H1 (cell line): ENCODE data around the gene PSME4. TPM values are rescaled to one million over a fixed set of nuclear protein-coding genes. Genes with fewer than 3 reads are reported as not detected.
"Not testable (repeated sequence)": the region's sequence is repeated elsewhere in the genome, so short reads cannot be mapped to it uniquely, and the experiment has no call there.

Experiments
- CTCF ChIA-PET: fragments of 300-600 bp; sonication (Branson Sonifier 250); formaldehyde crosslinking; loops from one replicate; lab custom pipeline; 2021; ENCODE audit not compliant: partially characterized antibody; lab: Charles Lee
- POLR2A ChIA-PET: fragments of 300-600 bp; sonication (Branson Sonifier 250); formaldehyde crosslinking; loops from one replicate; lab custom pipeline; 2021; ENCODE audit warnings: inconsistent platforms; ENCODE audit not compliant: partially characterized antibody; lab: Charles Lee
- DNase-seq, 2 experiments: peaks; one replicate each; pipeline versions ENCODE4 v3.0.0 to v3.0.0-alpha.2; 2010 to 2022; ENCODE audit warnings: low spot score in 2 of 2, low read depth in 1 of 2, mixed read lengths in 1 of 2
- FAIRE-seq: peaks from 2 replicates; lab custom pipeline; 2011; peaks lifted over from hg19 to GRCh38; lab: Jason Lieb, UNC
- H2AFZ ChIP-seq: 2 replicates; pipeline ENCODE4 v1.8.1; 2012; ENCODE audit warnings: low read length, inconsistent platforms
- H2AK5ac ChIP-seq: 2 replicates; pipeline ENCODE4 v1.6.1; 2013; ENCODE audit warnings: low read depth, low read length
- H2BK120ac ChIP-seq: replicated peaks from 2 replicates; pipeline ENCODE3; 2013; ENCODE audit warnings: low read depth, low read length, inconsistent platforms
- H2BK12ac ChIP-seq: 2 replicates; pipeline ENCODE4 v1.6.1; 2013; ENCODE audit warnings: low read depth, low read length
- H2BK15ac ChIP-seq: 2 replicates; pipeline ENCODE4 v1.6.1; 2013; ENCODE audit warnings: low read length
- H2BK20ac ChIP-seq: 2 replicates; pipeline ENCODE4 v1.6.1; 2013; ENCODE audit warnings: low read length
- H2BK5ac ChIP-seq: 2 replicates; pipeline ENCODE4 v1.6.1; 2013; ENCODE audit warnings: low read depth, low read length
- H3K14ac ChIP-seq: 2 replicates; pipeline ENCODE4 v1.6.1; 2013; ENCODE audit warnings: inconsistent platforms; ENCODE audit not compliant: insufficient read length
- H3K18ac ChIP-seq: 2 replicates; pipeline ENCODE4 v1.6.1; 2013; ENCODE audit warnings: low read length; ENCODE audit errors: extremely low read depth
- H3K23ac ChIP-seq: 2 replicates; pipeline ENCODE4 v1.6.1; 2013; ENCODE audit warnings: inconsistent platforms; ENCODE audit not compliant: insufficient read length
- H3K23me2 ChIP-seq: 2 replicates; pipeline ENCODE4 v1.6.1; 2013; ENCODE audit warnings: low read depth, low read length
- H3K27ac ChIP-seq: 2 replicates; pipeline ENCODE4 v1.6.1; 2011; ENCODE audit warnings: low read depth, low read length, inconsistent platforms
- H3K27me3 ChIP-seq, 4 experiments: replicated peaks in 1 of 4; 1 replicate in 1 of 4; 2 replicates in 3 of 4; pipeline versions ENCODE4 v1.6.1 to v1.8.1; 2011 to 2013; ENCODE audit warnings: low read length in 3 of 4, mild to moderate bottlenecking in 3 of 4, inconsistent platforms in 2 of 4, mixed read lengths in 2 of 4, moderate library complexity in 1 of 4; ENCODE audit not compliant: control insufficient read depth in 3 of 4, insufficient read depth in 3 of 4; ENCODE audit errors: extremely low read depth in 1 of 4
- H3K36me3 ChIP-seq, 4 experiments: 2 replicates each; pipeline versions ENCODE4 v1.6.1 to v1.8.1; 2011 to 2013; ENCODE audit warnings: mild to moderate bottlenecking in 4 of 4, low read length in 3 of 4, moderate library complexity in 2 of 4, control low read depth in 1 of 4, inconsistent platforms in 1 of 4; ENCODE audit not compliant: insufficient read depth in 4 of 4, control insufficient read depth in 2 of 4
- H3K4ac ChIP-seq: replicated peaks from 2 replicates; pipeline ENCODE3; 2013; ENCODE audit warnings: low read length, low read depth, mixed read lengths, inconsistent platforms; ENCODE audit not compliant: insufficient read length
- H3K4me1 ChIP-seq, 4 experiments: replicated peaks in 1 of 4; 1 replicate in 1 of 4; 2 replicates in 3 of 4; pipeline versions ENCODE4 v1.6.1 to v1.8.1; 2011 to 2013; ENCODE audit warnings: low read length in 3 of 4, inconsistent platforms in 2 of 4, mixed read lengths in 1 of 4; ENCODE audit not compliant: insufficient read depth in 4 of 4, control insufficient read depth in 3 of 4
- H3K4me2 ChIP-seq, 2 experiments: 2 replicates each; pipeline versions ENCODE4 v1.6.1 to v1.8.1; 2011 to 2013; ENCODE audit warnings: low read depth in 2 of 2, low read length in 2 of 2, control low read depth in 1 of 2, inconsistent platforms in 1 of 2, mild to moderate bottlenecking in 1 of 2; ENCODE audit not compliant: insufficient read depth in 1 of 2
- H3K4me3 ChIP-seq, 4 experiments: fragments of 200-600, 300-600 bp in 1 of 4; sonication (generic), shearing (Covaris generic), sonication (Bioruptor Twin) in 1 of 4; 2 replicates each; pipeline versions ENCODE4 v1.5.1 to v1.8.1; 2011 to 2016; ENCODE audit warnings: low read length in 4 of 4, low read depth in 3 of 4, control low read depth in 2 of 4, inconsistent platforms in 2 of 4, mild to moderate bottlenecking in 2 of 4, mixed read lengths in 1 of 4, moderate library complexity in 1 of 4; ENCODE audit not compliant: insufficient read depth in 2 of 4; ENCODE audit errors: extremely low read depth in 1 of 4
- H3K56ac ChIP-seq: replicated peaks from 2 replicates; pipeline ENCODE3; 2013; ENCODE audit warnings: low read depth, mild to moderate bottlenecking, mixed read lengths, low read length, inconsistent platforms; ENCODE audit not compliant: insufficient read length
- H3K79me1 ChIP-seq: 2 replicates; pipeline ENCODE4 v1.6.1; 2013; ENCODE audit warnings: low read depth, low read length, control low read depth
- H3K79me2 ChIP-seq, 2 experiments: 2 replicates each; pipeline versions ENCODE4 v1.6.1 to v1.8.1; 2012 to 2013; ENCODE audit warnings: low read length in 2 of 2, mild to moderate bottlenecking in 2 of 2, inconsistent platforms in 1 of 2; ENCODE audit not compliant: insufficient read depth in 2 of 2, control insufficient read depth in 1 of 2
- H3K9ac ChIP-seq, 4 experiments: replicated peaks in 1 of 4; 1 replicate in 1 of 4; 2 replicates in 3 of 4; pipeline versions ENCODE4 v1.6.1 to v1.8.1; 2011 to 2013; ENCODE audit warnings: low read depth in 3 of 4, low read length in 3 of 4, control low read depth in 2 of 4, mild to moderate bottlenecking in 2 of 4, moderate library complexity in 2 of 4, inconsistent platforms in 1 of 4; ENCODE audit errors: extremely low read depth in 1 of 4
- H3K9me3 ChIP-seq, 2 experiments: 2 replicates each; pipeline versions ENCODE4 v1.6.1 to v1.8.1; 2012 to 2013; ENCODE audit warnings: mild to moderate bottlenecking in 2 of 2, moderate library complexity in 2 of 2, control low read depth in 1 of 2, inconsistent platforms in 1 of 2, low read depth in 1 of 2, low read length in 1 of 2, mixed read lengths in 1 of 2; ENCODE audit not compliant: insufficient read depth in 2 of 2
- H4K20me1 ChIP-seq, 2 experiments: replicated peaks in 1 of 2; 2 replicates each; pipeline versions ENCODE3 to v1.8.1; 2011 to 2013; ENCODE audit warnings: inconsistent platforms in 2 of 2, low read length in 2 of 2, mild to moderate bottlenecking in 1 of 2; ENCODE audit not compliant: insufficient read depth in 2 of 2, control insufficient read depth in 1 of 2
- H4K5ac ChIP-seq: 2 replicates; pipeline ENCODE4 v1.6.1; 2013; ENCODE audit warnings: low read length, low read depth, mixed read lengths, inconsistent platforms; ENCODE audit not compliant: insufficient read length
- H4K8ac ChIP-seq: 2 replicates; pipeline ENCODE4 v1.8.0; 2013; ENCODE audit warnings: mild to moderate bottlenecking, moderate library complexity, low read length, inconsistent platforms; ENCODE audit not compliant: insufficient read depth; ENCODE audit errors: extremely low read depth
- H4K91ac ChIP-seq: replicated peaks from 2 replicates; pipeline ENCODE3; 2013; ENCODE audit warnings: low read length, mixed read lengths, inconsistent platforms; ENCODE audit not compliant: insufficient read length
- WGBS, 2 experiments: shearing (Covaris generic) in 1 of 2; methylation state at CpG; one replicate each; pipeline versions ENCODE4 v1.1.6 to v1.1.7; 2013 to 2015; ENCODE audit warnings: low lambda C conversion rate in 2 of 2, mixed read lengths in 2 of 2, inconsistent platforms in 1 of 2, low coverage in 1 of 2, missing lambda C conversion rate in 1 of 2; ENCODE audit not compliant: insufficient replicate concordance in 2 of 2, insufficient coverage in 1 of 2, insufficient read length in 1 of 2; ENCODE audit errors: extremely low coverage in 1 of 2, missing lambda C conversion rate in 1 of 2; 5-methylcytosine and 5-hydroxymethylcytosine counted together
- polyA plus RNA-seq, 7 experiments: library from polyadenylated mRNA; depleted of rRNA in 3 of 7; stranded (reverse) in 5 of 7; unstranded in 2 of 7; fragments of >200 nt in 5 of 7; fragments of 200-250 nt in 2 of 7; gene quantifications; 1 replicate in 5 of 7; 2 replicates in 1 of 7; 4 replicates in 1 of 7; pipeline versions ENCODE4 v1.2.1 to v1.2.3, GENCODE V29; 2011 to 2013; ENCODE audit warnings: missing spikeins in 2 of 7, mixed read lengths in 2 of 7
- total RNA-seq: library from RNA; stranded (reverse); fragmentation: NEBNext Ultra II Directional; extraction: Animal tissue kit (Norgen Biotek cat#: 25700); gene quantifications from 2 replicates; pipeline ENCODE4 v1.2.1, GENCODE V29; 2021

PSME4 gene
- total and polyA plus RNA-seq, 2 of the 8 experiments (the other 6 are each of a cell fraction or from before 2014, with no cell fraction given): 42.2 to 116 TPM

DNA sequence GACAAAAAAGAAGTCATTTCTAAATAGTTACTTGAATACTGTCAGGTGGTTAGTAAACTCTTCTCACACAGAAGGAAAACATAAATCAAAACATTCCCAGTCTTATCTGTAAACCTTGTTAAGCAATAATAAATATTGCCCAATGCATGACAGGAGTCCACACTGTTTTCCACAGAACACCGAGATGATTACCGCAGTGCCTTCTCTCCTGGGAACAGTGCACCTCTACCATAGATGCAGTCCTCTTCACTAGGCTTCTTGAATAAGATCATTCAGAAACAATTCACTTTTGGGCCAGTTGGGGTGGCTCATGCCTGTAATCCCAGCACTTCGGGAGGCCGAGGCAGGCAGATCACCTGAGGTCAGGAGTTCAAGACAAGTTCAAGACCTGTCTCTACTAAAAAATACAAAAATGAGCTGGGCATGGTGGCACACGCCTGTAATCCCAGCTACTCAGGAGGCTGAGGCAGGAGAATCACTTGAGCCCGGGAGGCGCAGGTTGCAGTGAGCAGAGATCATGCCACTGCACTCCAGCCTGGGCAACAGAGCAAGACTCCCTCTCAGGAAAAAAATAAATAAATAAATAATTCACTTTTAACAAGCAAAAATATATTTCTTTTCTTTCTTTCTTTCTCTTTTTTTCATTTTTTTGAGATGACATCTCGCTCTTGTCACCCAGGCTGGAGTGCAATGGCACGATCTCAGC, 119.6 kb downstream of the PSME4 start:
- H3K27me3 ChIP-seq, H2BK5ac ChIP-seq, H4K20me1 ChIP-seq, H3K79me1 ChIP-seq, H2AFZ ChIP-seq, FAIRE-seq, H3K27ac ChIP-seq, H4K8ac ChIP-seq, POLR2A ChIA-PET, H3K18ac ChIP-seq, H3K9ac ChIP-seq, H3K79me2 ChIP-seq, H3K14ac ChIP-seq, H2BK12ac ChIP-seq, H2BK120ac ChIP-seq, DNase-seq, H4K5ac ChIP-seq, H3K9me3 ChIP-seq, H2BK20ac ChIP-seq, H3K4ac ChIP-seq, H3K4me3 ChIP-seq, H3K23ac ChIP-seq, H3K36me3 ChIP-seq, H3K56ac ChIP-seq, H3K4me2 ChIP-seq, H4K91ac ChIP-seq, H2BK15ac ChIP-seq, H3K4me1 ChIP-seq, H3K23me2 ChIP-seq, H2AK5ac ChIP-seq: not testable (repeated sequence)
- WGBS, 2 experiments: 91% methylated on average over 9 of the region's 9 CpGs; no CpG with 5 or more reads in 1 of the 2 experiments
- CTCF ChIA-PET: interaction anchor here (0.6 kb wide), 1 partner anchor 534 kb away, joined by 3 read pairs; no protein-coding TSS in a partner anchor
